VCaP (cell line): ENCODE measurements around the gene ARPP21.

Experiments used
- H3K27ac ChIP-seq: fragments of 450-650 bp; 2 replicates; pipeline ENCODE4 v1.5.1; 2017
- CTCF ChIP-seq: fragments of 450-650 bp; conservative IDR thresholded peaks from 2 replicates; pipeline ENCODE4 v1.5.1; 2017; ENCODE audit warnings: mild to moderate bottlenecking, moderate library complexity

The ARPP21 gene

GRCh38 chr3:35707904-35708303, 68.6 kb downstream of the ARPP21 start:
- no peak for TF ChIP-seq CTCF
- no peak overlapping the region for H3K27ac ChIP-seq

GRCh38 chr3:35708394-35709271, 69.3 kb downstream of the ARPP21 start:
- TF ChIP-seq CTCF, result no peak
- H3K27ac ChIP-seq, result no peak overlapping the region

GRCh38 chr3:35709691-35710090, 70.4 kb downstream of the ARPP21 start:
- no peak for TF ChIP-seq CTCF
- H3K27ac ChIP-seq, result no peak overlapping the region

- no peak overlapping the region for H3K27ac ChIP-seq
- TF ChIP-seq CTCF, result no peak
Observed at GRCh38 chr3:35710554-35710953, 71.2 kb downstream of the ARPP21 start.

GRCh38 chr3:35718921-35719320, 79.6 kb downstream of the ARPP21 start:
- no peak overlapping the region for H3K27ac ChIP-seq
- TF ChIP-seq CTCF, result no peak

GRCh38 chr3:35721628-35722027, 82.3 kb downstream of the ARPP21 start:
- no peak overlapping the region for H3K27ac ChIP-seq

GRCh38 chr3:35722902-35723301, 83.6 kb downstream of the ARPP21 start:
- no peak for TF ChIP-seq CTCF
- no peak overlapping the region for H3K27ac ChIP-seq

More at GRCh38 chr3:35721628-35722027, 82.3 kb downstream of the ARPP21 start:
- TF ChIP-seq CTCF, result no peak
